HG03521 (cell line): Measurements from ENCODE around the gene MTHFSD.

Source experiments
- ATAC-seq: cut with Tn5 transposase; IDR thresholded peaks from one replicate; pipeline ENCODE4 v1.9.1; 2021; ENCODE audit warnings: mild to moderate bottlenecking, moderate library complexity; ENCODE audit not compliant: unreplicated experiment

MTHFSD gene

GRCh38 chr16:86555704-86556075 lies 655 bp upstream of the MTHFSD start:
- no peak for ATAC-seq

- ATAC-seq, result no peak
Measured at GRCh38 chr16:86554599-86554916, 477 bp downstream of the MTHFSD start.

GRCh38 chr16:86553356-86553755 lies 1.7 kb downstream of the MTHFSD start:
- ATAC-seq, result no peak

- no peak for ATAC-seq
Measured at GRCh38 chr16:86550281-86550680, 4.8 kb downstream of the MTHFSD start.

- no peak for ATAC-seq
Measured at GRCh38 chr16:86549893-86550190, 5.2 kb downstream of the MTHFSD start.

GRCh38 chr16:86549076-86549892 lies 5.8 kb downstream of the MTHFSD start:
- ATAC-seq, result no peak

- no peak for ATAC-seq
Measured at GRCh38 chr16:86547286-86547685, 7.7 kb downstream of the MTHFSD start.

- no peak for ATAC-seq
Measured at GRCh38 chr16:86546638-86547013, 8.4 kb downstream of the MTHFSD start.

- ATAC-seq, result no peak
Measured at GRCh38 chr16:86545954-86546637, 8.9 kb downstream of the MTHFSD start.

- ATAC-seq, result no peak
Measured at GRCh38 chr16:86545481-86545880, 9.6 kb downstream of the MTHFSD start.

GRCh38 chr16:86542756-86543750 lies 12.0 kb downstream of the MTHFSD start:
- no peak for ATAC-seq

GRCh38 chr16:86541560-86541959 lies 13.5 kb downstream of the MTHFSD start:
- ATAC-seq, result no peak

GRCh38 chr16:86540894-86541293 lies 14.1 kb downstream of the MTHFSD start:
- no peak for ATAC-seq

GRCh38 chr16:86538196-86538780 lies 16.7 kb downstream of the MTHFSD start:
- no peak for ATAC-seq

GRCh38 chr16:86537486-86537885 lies 17.5 kb downstream of the MTHFSD start:
- no peak for ATAC-seq

- no peak for ATAC-seq
Measured at GRCh38 chr16:86536621-86537020, 18.4 kb downstream of the MTHFSD start.

GRCh38 chr16:86534779-86535615 lies 20.0 kb downstream of the MTHFSD start:
- no peak for ATAC-seq

GRCh38 chr16:86533767-86534351 lies 21.2 kb downstream of the MTHFSD start:
- no peak for ATAC-seq

- no peak for ATAC-seq
Measured at GRCh38 chr16:86533076-86533475, 22.0 kb downstream of the MTHFSD start.

- no peak for ATAC-seq
Measured at GRCh38 chr16:86532526-86532815, 22.6 kb downstream of the MTHFSD start.
